HCT116 (cell line): ENCODE data around the gene CRADD.

ENCODE experiments used
- EZH2 ChIP-seq: fragments of 200-600 bp; sonication (generic); IDR thresholded peaks from 2 replicates; pipeline ENCODE4 v1.6.1; 2017; ENCODE audit warnings: antibody characterized with exemption, mixed run types
- POLR2A ChIP-seq: IDR thresholded peaks from 2 replicates; pipeline ENCODE4 v1.7.0; 2011; ENCODE audit warnings: borderline replicate concordance; ENCODE audit not compliant: insufficient read depth, insufficient read length; ENCODE audit errors: extremely low read depth
- POLR2AphosphoS5 ChIP-seq: IDR thresholded peaks from 2 replicates; pipeline ENCODE4 v1.6.1; 2011; ENCODE audit warnings: mild to moderate bottlenecking, low read depth, low read length, moderate library complexity
- SIN3A ChIP-seq: IDR thresholded peaks from 2 replicates; pipeline ENCODE4 v1.6.1; 2012; ENCODE audit warnings: low read depth
- SRF ChIP-seq: IDR thresholded peaks from 2 replicates; pipeline ENCODE4 v1.6.1; 2012; ENCODE audit warnings: low read depth
- TF ChIP-seq, protein P1 (sequence below), 3 experiments: fragments of 200-600 bp in 1 of 3; sonication (generic) in 1 of 3; IDR thresholded peaks in 2 of 3; conservative IDR thresholded peaks in 1 of 3; 2 replicates each; pipeline ENCODE4 v1.5.1; 2012 to 2017; ENCODE audit warnings: low read depth in 2 of 3, low read length in 2 of 3, antibody characterized with exemption in 1 of 3, borderline replicate concordance in 1 of 3, control low read depth in 1 of 3, mild to moderate bottlenecking in 1 of 3, mixed read lengths in 1 of 3, mixed run types in 1 of 3, moderate library complexity in 1 of 3; ENCODE audit not compliant: insufficient read depth in 1 of 3
- TF ChIP-seq, protein P2 (sequence below): IDR thresholded peaks from 2 replicates; pipeline ENCODE4 v1.6.1; 2011; ENCODE audit warnings: mild to moderate bottlenecking, low read length, moderate library complexity; ENCODE audit not compliant: insufficient replicate concordance; ENCODE audit errors: extremely low read depth

GRCh38 chr12:93850481-93851256, 173.5 kb downstream of the CRADD start:
- TF ChIP-seq EZH2 (no peak), POLR2A (no peak), SIN3A (no peak), SRF (no peak), POLR2AphosphoS5 (no peak)
- TF ChIP-seq, protein P1, sequence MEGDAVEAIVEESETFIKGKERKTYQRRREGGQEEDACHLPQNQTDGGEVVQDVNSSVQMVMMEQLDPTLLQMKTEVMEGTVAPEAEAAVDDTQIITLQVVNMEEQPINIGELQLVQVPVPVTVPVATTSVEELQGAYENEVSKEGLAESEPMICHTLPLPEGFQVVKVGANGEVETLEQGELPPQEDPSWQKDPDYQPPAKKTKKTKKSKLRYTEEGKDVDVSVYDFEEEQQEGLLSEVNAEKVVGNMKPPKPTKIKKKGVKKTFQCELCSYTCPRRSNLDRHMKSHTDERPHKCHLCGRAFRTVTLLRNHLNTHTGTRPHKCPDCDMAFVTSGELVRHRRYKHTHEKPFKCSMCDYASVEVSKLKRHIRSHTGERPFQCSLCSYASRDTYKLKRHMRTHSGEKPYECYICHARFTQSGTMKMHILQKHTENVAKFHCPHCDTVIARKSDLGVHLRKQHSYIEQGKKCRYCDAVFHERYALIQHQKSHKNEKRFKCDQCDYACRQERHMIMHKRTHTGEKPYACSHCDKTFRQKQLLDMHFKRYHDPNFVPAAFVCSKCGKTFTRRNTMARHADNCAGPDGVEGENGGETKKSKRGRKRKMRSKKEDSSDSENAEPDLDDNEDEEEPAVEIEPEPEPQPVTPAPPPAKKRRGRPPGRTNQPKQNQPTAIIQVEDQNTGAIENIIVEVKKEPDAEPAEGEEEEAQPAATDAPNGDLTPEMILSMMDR (IDR thresholded peaks at IDR 0.05 in 2 of 3, conservative IDR thresholded peaks at IDR 0.05 in 1 of 3; ENCODE audit: borderline replicate concordance in 1 of 3, insufficient read depth in 1 of 3, low read depth in 2 of 3, low read length in 2 of 3): no peak
- TF ChIP-seq, protein P2, sequence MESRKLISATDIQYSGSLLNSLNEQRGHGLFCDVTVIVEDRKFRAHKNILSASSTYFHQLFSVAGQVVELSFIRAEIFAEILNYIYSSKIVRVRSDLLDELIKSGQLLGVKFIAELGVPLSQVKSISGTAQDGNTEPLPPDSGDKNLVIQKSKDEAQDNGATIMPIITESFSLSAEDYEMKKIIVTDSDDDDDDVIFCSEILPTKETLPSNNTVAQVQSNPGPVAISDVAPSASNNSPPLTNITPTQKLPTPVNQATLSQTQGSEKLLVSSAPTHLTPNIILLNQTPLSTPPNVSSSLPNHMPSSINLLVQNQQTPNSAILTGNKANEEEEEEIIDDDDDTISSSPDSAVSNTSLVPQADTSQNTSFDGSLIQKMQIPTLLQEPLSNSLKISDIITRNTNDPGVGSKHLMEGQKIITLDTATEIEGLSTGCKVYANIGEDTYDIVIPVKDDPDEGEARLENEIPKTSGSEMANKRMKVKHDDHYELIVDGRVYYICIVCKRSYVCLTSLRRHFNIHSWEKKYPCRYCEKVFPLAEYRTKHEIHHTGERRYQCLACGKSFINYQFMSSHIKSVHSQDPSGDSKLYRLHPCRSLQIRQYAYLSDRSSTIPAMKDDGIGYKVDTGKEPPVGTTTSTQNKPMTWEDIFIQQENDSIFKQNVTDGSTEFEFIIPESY: no peak
